ENCODE results near the gene LSG1. TPM values are rescaled to one million over a fixed set of nuclear protein-coding genes. Genes with fewer than 3 reads are reported as not detected.

Gene LSG1
- total RNA-seq, 4 donors from 2014 or later = 42.9 to 120 (median 81.9) TPM

- Histone ChIP-seq H3K27me3 (no peaks in the 10 kb centered on the region), H3K27ac (no peak overlapping the region), H3K4me1 (peaks cover 0 to 15% (median 3%) of the 10 kb centered on the region in 4 donors), H3K9me3 (no peaks in the 10 kb centered on the region), H3K4me3 (no peak overlapping the region), H3K36me3 (no peaks in the 10 kb centered on the region)
- DNase-seq = no peak
- TF ChIP-seq POLR2A (IDR thresholded peaks at IDR 0.05) (no peak), CTCF (IDR thresholded peaks at IDR 0.05) (no peak)
These were observed 3.2 kb upstream of the LSG1 start for GRCh38 chr3:194675081-194675640.

- peaks cover 0 to 15% (median 3%) of the 10 kb centered on the region in 4 donors for H3K4me1 ChIP-seq
- H3K27ac ChIP-seq = no peak overlapping the region
- DNase-seq = no peak
- TF ChIP-seq POLR2A (IDR thresholded peaks at IDR 0.05) (no peak), CTCF (IDR thresholded peaks at IDR 0.05) (no peak)
- peaks cover 0 to 5% (median 0%) of the 10 kb centered on the region in 3 donors for H3K36me3 ChIP-seq
- no peaks in the 10 kb centered on the region for H3K9me3 ChIP-seq
- H3K27me3 ChIP-seq = no peaks in the 10 kb centered on the region
- no peak overlapping the region for H3K4me3 ChIP-seq
These were observed 1.8 kb upstream of the LSG1 start for GRCh38 chr3:194673761-194674160.

GRCh38 chr3:194672876-194673275 lies 885 bp upstream of the LSG1 start:
- no peak for DNase-seq
- Histone ChIP-seq H3K27me3 (no peaks in the 10 kb centered on the region), H3K27ac (peak overlapping the region; percentile 78 to 89 (median 82)), H3K4me1 (peaks cover 0 to 15% (median 3%) of the 10 kb centered on the region in 4 donors), H3K4me3 (peak overlapping the region; percentile 61 to 81 (median 75)), H3K9me3 (no peaks in the 10 kb centered on the region), H3K36me3 (peaks cover 0 to 8% (median 0%) of the 10 kb centered on the region in 3 donors)
- TF ChIP-seq POLR2A (IDR thresholded peaks at IDR 0.05) = no peak
- TF ChIP-seq CTCF (IDR thresholded peaks at IDR 0.05) = no peak

GRCh38 chr3:194671511-194671899 lies 486 bp downstream of the LSG1 start:
- Histone ChIP-seq H3K36me3 (peaks cover 0 to 8% (median 0%) of the 10 kb centered on the region in 3 donors), H3K27ac (peak overlapping the region; percentile 78 to 89 (median 82)), H3K27me3 (no peaks in the 10 kb centered on the region), H3K4me3 (peak overlapping the region; percentile 61 to 81 (median 75)), H3K9me3 (no peaks in the 10 kb centered on the region), H3K4me1 (peaks cover 0 to 15% (median 3%) of the 10 kb centered on the region in 4 donors)
- DNase-seq = no peak
- TF ChIP-seq POLR2A (IDR thresholded peaks at IDR 0.05) (no peak), CTCF (IDR thresholded peaks at IDR 0.05) (peak; percentile 47 to 78 (median 77))

GRCh38 chr3:194667363-194667762 lies 4.6 kb downstream of the LSG1 start:
- Histone ChIP-seq H3K27me3 (no peaks in the 10 kb centered on the region), H3K27ac (no peak overlapping the region), H3K4me3 (no peak overlapping the region), H3K9me3 (no peaks in the 10 kb centered on the region), H3K4me1 (peaks cover 0 to 11% (median 3%) of the 10 kb centered on the region in 4 donors), H3K36me3 (peaks cover 0 to 43% (median 0%) of the 10 kb centered on the region in 3 donors)
- no peak for TF ChIP-seq POLR2A (IDR thresholded peaks at IDR 0.05)
- TF ChIP-seq CTCF (IDR thresholded peaks at IDR 0.05) = no peak
- no peak for DNase-seq
